CD14-positive monocyte (primary cell): ENCODE data around the gene PKDREJ. TPM values are rescaled to one million over a fixed set of nuclear protein-coding genes. Genes with fewer than 3 reads are reported as not detected.

Source experiments
- DNase-seq, 3 donors: peaks; one replicate each; pipeline ENCODE4 v3.0.0-alpha.2; 2011 to 2022
- H2AFZ ChIP-seq: 2 replicates; pipeline ENCODE4 v1.6.0; 2012; ENCODE audit warnings: mild to moderate bottlenecking, low read depth, low read length, inconsistent platforms; ENCODE audit not compliant: insufficient read depth, poor library complexity, severe bottlenecking
- H3K27ac ChIP-seq, 2 donors: 1 replicate in 1 of 2; 2 replicates in 1 of 2; pipeline ENCODE4 v1.5.1; 2012 to 2013; ENCODE audit warnings: low read length in 2 of 2, control low read depth in 1 of 2, inconsistent platforms in 1 of 2, low read depth in 1 of 2, mild to moderate bottlenecking in 1 of 2
- H3K27me3 ChIP-seq, 2 donors: one replicate each; pipeline versions ENCODE4 v1.6.0 to v1.6.1; 2011 to 2013; ENCODE audit warnings: low read length in 2 of 2; ENCODE audit not compliant: control insufficient read depth in 2 of 2, insufficient read depth in 2 of 2
- H3K36me3 ChIP-seq, 2 donors: replicated peaks in 1 of 2; 1 replicate in 1 of 2; 2 replicates in 1 of 2; pipeline versions ENCODE4 v1.5.1 to v1.6.1; 2012 to 2013; ENCODE audit warnings: low read length in 2 of 2, control low read depth in 1 of 2, inconsistent platforms in 1 of 2, mild to moderate bottlenecking in 1 of 2; ENCODE audit not compliant: insufficient read depth in 2 of 2, control insufficient read depth in 1 of 2
- H3K4me1 ChIP-seq, 2 donors: 1 replicate in 1 of 2; 2 replicates in 1 of 2; pipeline versions ENCODE4 v1.5.1 to v1.6.1; 2012 to 2013; ENCODE audit warnings: low read length in 2 of 2, control low read depth in 1 of 2, inconsistent platforms in 1 of 2, mild to moderate bottlenecking in 1 of 2, moderate library complexity in 1 of 2; ENCODE audit not compliant: insufficient read depth in 2 of 2, control insufficient read depth in 1 of 2
- H3K4me2 ChIP-seq: replicated peaks from 2 replicates; pipeline ENCODE3; 2012; ENCODE audit warnings: low read length, moderate library complexity, mild to moderate bottlenecking; ENCODE audit not compliant: poor library complexity, severe bottlenecking; ENCODE audit errors: extremely low read depth
- H3K4me3 ChIP-seq, 3 experiments: fragments of 200-600 bp in 1 of 3; sonication (generic) in 1 of 3; replicated peaks in 1 of 3; 1 replicate in 2 of 3; 2 replicates in 1 of 3; pipeline ENCODE4 v1.5.1; 2011 to 2013; ENCODE audit warnings: low read length in 3 of 3, mild to moderate bottlenecking in 3 of 3, control low read depth in 2 of 3, low read depth in 2 of 3, inconsistent platforms in 1 of 3, moderate library complexity in 1 of 3
- H3K79me2 ChIP-seq: 2 replicates; pipeline ENCODE4 v1.6.0; 2012; ENCODE audit warnings: mild to moderate bottlenecking, control low read depth, inconsistent platforms, low read length, moderate library complexity; ENCODE audit not compliant: insufficient read depth
- H3K9ac ChIP-seq: 2 replicates; pipeline ENCODE4 v1.6.0; 2017; ENCODE audit warnings: low read length, mild to moderate bottlenecking; ENCODE audit not compliant: insufficient read depth, poor library complexity, severe bottlenecking
- H3K9me3 ChIP-seq, 2 donors: replicated peaks in 1 of 2; 1 replicate in 1 of 2; 2 replicates in 1 of 2; pipeline versions ENCODE4 v1.5.1 to v1.6.1; 2012 to 2013; ENCODE audit warnings: low read length in 2 of 2, control low read depth in 1 of 2; ENCODE audit not compliant: control insufficient read depth in 1 of 2, insufficient read depth in 1 of 2
- H4K20me1 ChIP-seq: 2 replicates; pipeline ENCODE4 v1.6.0; 2012; ENCODE audit warnings: mild to moderate bottlenecking, low read length, control low read depth, moderate library complexity; ENCODE audit not compliant: insufficient read depth
- H3K27ac Mint-ChIP-seq, 7 donors: one replicate each; pipeline ENCODE4 v1.8.0; 2020; ENCODE audit warnings: mild to moderate bottlenecking in 7 of 7, mixed read lengths in 7 of 7, moderate library complexity in 6 of 7, inconsistent platforms in 2 of 7
- H3K27me3 Mint-ChIP-seq, 3 donors: one replicate each; pipeline ENCODE4 v1.8.0; 2021 to 2022; ENCODE audit warnings: low read depth in 3 of 3, mild to moderate bottlenecking in 3 of 3, mixed read lengths in 3 of 3, moderate library complexity in 3 of 3, inconsistent platforms in 1 of 3
- H3K36me3 Mint-ChIP-seq, 2 donors: one replicate each; pipeline ENCODE4 v1.8.0; 2020; ENCODE audit warnings: mixed read lengths in 2 of 2, inconsistent platforms in 1 of 2, mild to moderate bottlenecking in 1 of 2
- H3K4me1 Mint-ChIP-seq: one replicate; pipeline ENCODE4 v1.8.0; 2020; ENCODE audit warnings: mild to moderate bottlenecking, mixed read lengths
- H3K4me3 Mint-ChIP-seq, 2 donors: one replicate each; pipeline ENCODE4 v1.8.0; 2020; ENCODE audit warnings: mild to moderate bottlenecking in 2 of 2, mixed read lengths in 2 of 2, moderate library complexity in 1 of 2
- H3K9me3 Mint-ChIP-seq, 7 donors: one replicate each; pipeline ENCODE4 v1.8.0; 2020 to 2022; ENCODE audit warnings: mixed read lengths in 7 of 7, mild to moderate bottlenecking in 6 of 7, moderate library complexity in 6 of 7, inconsistent platforms in 2 of 7
- WGBS: methylation state at CpG from one replicate; pipeline ENCODE4 v1.1.5; 2013; ENCODE audit warnings: missing lambda C conversion rate; ENCODE audit not compliant: insufficient coverage; 5-methylcytosine and 5-hydroxymethylcytosine counted together
- intact Hi-C, 2 donors: fragments of 100-400 bp; cut with micrococcal nuclease; formaldehyde crosslinking; loops; one replicate each; pipeline versions ENCODE4 v1.15.0 to v1.15.1; 2023
- polyA plus RNA-seq, 3 donors: library from polyadenylated mRNA; depleted of rRNA in 1 of 3; unstranded in 2 of 3; stranded (reverse) in 1 of 3; fragments of 300-500 nt in 2 of 3; fragments of >200 nt in 1 of 3; fragmentation: Illumina TruSeq in 2 of 3; gene quantifications; 1 replicate in 2 of 3; 2 replicates in 1 of 3; pipeline ENCODE4 v1.2.3, GENCODE V29; 2012 to 2021
- TF ChIP-seq, protein P1 (sequence below): fragments of 200-600 bp; IDR thresholded peaks from one replicate; pipeline ENCODE4 v1.8.0; 2022; ENCODE audit warnings: antibody characterized with exemption, mild to moderate bottlenecking

The PKDREJ gene
- polyA plus RNA-seq, 3 donors: not detected

DNA sequence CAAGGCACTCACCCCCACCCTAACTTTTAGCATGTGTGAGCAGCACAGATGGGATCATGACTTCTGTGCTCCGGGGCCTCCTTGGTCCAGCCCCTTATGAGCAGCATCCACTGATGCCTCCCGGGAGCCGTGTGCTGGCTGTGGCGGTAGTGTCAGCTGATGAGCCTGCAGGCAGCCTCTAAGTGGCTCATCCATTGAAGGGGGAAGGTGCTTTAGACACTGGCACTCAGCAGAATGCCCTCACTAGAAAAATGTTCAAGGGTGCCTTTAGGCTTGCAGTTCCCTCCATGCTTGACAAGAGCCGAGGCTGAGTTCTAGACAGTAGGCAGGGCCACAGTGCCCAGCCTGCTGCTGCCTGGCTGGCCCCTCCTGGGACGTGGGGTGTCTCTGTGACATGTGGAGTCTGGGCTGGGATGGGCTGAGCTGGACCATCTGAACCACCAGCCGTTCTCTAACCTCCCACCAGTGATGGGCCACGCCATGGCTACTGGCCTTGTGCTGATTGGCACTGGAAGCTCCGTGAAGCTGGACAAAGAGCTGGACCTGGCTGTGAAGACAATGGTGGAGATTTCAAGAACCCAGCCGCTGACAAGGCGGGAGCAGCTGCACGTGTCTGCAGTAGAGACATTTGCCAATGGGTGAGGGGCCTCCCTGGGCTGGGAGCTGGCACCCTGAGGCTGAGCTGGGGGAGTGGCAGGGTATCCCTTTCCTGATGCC lies 10.4 kb upstream of the PKDREJ start:
- peak overlapping the region in 1 of 7 donors; percentile 55 for H3K27ac Mint-ChIP-seq
- H3K79me2 ChIP-seq: peaks cover 5% of the 10 kb centered on the region
- no peaks in the 10 kb centered on the region for H3K27me3 Mint-ChIP-seq
- H3K9me3 Mint-ChIP-seq: peaks cover 0 to 7% (median 0%) of the 10 kb centered on the region in 7 donors
- no peak overlapping the region for H2AFZ ChIP-seq
- H3K9ac ChIP-seq: no peak overlapping the region
- H3K27me3 ChIP-seq: no peaks in the 10 kb centered on the region
- TF ChIP-seq, protein P1, sequence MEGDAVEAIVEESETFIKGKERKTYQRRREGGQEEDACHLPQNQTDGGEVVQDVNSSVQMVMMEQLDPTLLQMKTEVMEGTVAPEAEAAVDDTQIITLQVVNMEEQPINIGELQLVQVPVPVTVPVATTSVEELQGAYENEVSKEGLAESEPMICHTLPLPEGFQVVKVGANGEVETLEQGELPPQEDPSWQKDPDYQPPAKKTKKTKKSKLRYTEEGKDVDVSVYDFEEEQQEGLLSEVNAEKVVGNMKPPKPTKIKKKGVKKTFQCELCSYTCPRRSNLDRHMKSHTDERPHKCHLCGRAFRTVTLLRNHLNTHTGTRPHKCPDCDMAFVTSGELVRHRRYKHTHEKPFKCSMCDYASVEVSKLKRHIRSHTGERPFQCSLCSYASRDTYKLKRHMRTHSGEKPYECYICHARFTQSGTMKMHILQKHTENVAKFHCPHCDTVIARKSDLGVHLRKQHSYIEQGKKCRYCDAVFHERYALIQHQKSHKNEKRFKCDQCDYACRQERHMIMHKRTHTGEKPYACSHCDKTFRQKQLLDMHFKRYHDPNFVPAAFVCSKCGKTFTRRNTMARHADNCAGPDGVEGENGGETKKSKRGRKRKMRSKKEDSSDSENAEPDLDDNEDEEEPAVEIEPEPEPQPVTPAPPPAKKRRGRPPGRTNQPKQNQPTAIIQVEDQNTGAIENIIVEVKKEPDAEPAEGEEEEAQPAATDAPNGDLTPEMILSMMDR: no peak
- peaks cover 65 to 77% of the 10 kb centered on the region in 2 donors for H3K36me3 Mint-ChIP-seq
- WGBS: 95% methylated on average over 8 of the region's 12 CpGs
- H3K36me3 ChIP-seq: peaks cover 44 to 67% of the 10 kb centered on the region in 2 donors
- no peak overlapping the region for H3K4me3 ChIP-seq
- intact Hi-C loops: no loop called here
- H3K27ac ChIP-seq: no peak overlapping the region
- no peak overlapping the region for H3K4me3 Mint-ChIP-seq
- H3K4me2 ChIP-seq: no peak overlapping the region
- no peaks in the 10 kb centered on the region for H4K20me1 ChIP-seq
- H3K4me1 Mint-ChIP-seq: peaks cover 6% of the 10 kb centered on the region
- H3K4me1 ChIP-seq: peaks cover under 1 to 6% of the 10 kb centered on the region in 2 donors
- H3K9me3 ChIP-seq: no peaks in the 10 kb centered on the region
- no peak for DNase-seq

DNA sequence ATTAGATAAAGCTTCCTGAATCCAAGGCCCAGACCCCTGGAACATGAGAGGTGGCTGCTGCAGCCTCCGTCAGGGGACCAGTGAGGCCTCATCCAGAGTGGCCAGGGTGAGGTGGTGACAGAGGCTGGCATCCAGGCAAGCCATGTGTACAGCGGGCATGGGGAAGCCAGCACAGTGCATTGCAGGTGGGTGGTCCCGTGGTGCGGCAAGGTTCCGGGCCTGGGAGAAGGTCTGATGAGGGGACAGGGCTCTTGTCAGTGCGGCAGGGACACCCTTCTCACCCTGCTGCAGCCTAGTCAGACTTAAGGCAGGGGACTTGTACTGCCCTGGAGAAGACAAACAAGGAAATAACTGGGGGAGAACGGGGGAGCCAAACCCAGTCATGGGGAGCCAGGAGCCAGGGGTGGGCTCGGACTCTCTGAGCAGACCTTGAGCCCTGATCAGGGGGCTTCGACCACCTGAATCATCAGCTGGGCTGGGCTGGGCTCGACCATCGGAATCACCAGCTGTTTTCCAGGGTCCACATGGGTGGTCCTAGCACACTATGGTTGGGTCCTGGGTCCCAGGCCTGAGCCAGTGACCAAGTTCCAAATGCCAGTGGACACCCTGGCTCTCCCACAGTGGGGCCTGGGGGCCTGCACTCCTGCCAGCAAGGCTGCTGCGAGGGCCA lies 9.8 kb upstream of the PKDREJ start:
- peaks cover 37 to 60% of the 10 kb centered on the region in 2 donors for H3K36me3 ChIP-seq
- H3K9ac ChIP-seq: no peak overlapping the region
- H3K4me3 ChIP-seq: no peak overlapping the region
- no peak overlapping the region for H2AFZ ChIP-seq
- WGBS: 98% methylated on average over 9 of the region's 12 CpGs
- H3K79me2 ChIP-seq: peaks cover 12% of the 10 kb centered on the region
- Mint-ChIP-seq H3K27me3 (no peaks in the 10 kb centered on the region), H3K27ac (peak overlapping the region in 1 of 7 donors; percentile 28), H3K4me1 (peaks cover 11% of the 10 kb centered on the region), H3K4me3 (no peak overlapping the region), H3K9me3 (peaks cover 0 to 7% (median 0%) of the 10 kb centered on the region in 7 donors), H3K36me3 (peaks cover 59 to 72% of the 10 kb centered on the region in 2 donors)
- H3K27me3 ChIP-seq: no peaks in the 10 kb centered on the region
- intact Hi-C loops: no loop called here
- H3K27ac ChIP-seq: no peak overlapping the region
- H3K9me3 ChIP-seq: no peaks in the 10 kb centered on the region
- DNase-seq: no peak
- peaks cover 6 to 13% of the 10 kb centered on the region in 2 donors for H3K4me1 ChIP-seq
- no peak overlapping the region for H3K4me2 ChIP-seq
- TF ChIP-seq, protein P1: no peak
- H4K20me1 ChIP-seq: no peaks in the 10 kb centered on the region
